SK-N-SH treated with all-trans-retinoic acid at 6 μM for 48 hours (cell line): ENCODE results near the gene CACNA1D.

Source experiments
- ARNTL ChIP-seq: fragments of 450-650 bp; formaldehyde crosslinking; IDR thresholded peaks from 2 replicates; pipeline ENCODE4 v1.5.0; 2020; ENCODE audit warnings: low read depth, mild to moderate bottlenecking, moderate library complexity, borderline replicate concordance
- BACH2 ChIP-seq: fragments of 250-450 bp; sonication (Bioruptor Pico); IDR thresholded peaks from 2 replicates; pipeline ENCODE4 v1.9.0; 2021; ENCODE audit warnings: mild to moderate bottlenecking, borderline replicate concordance
- OSR1 ChIP-seq: fragments of 250-450 bp; sonication (Bioruptor Pico); IDR thresholded peaks from 2 replicates; pipeline ENCODE4 v1.8.0; 2022; ENCODE audit warnings: moderate library complexity, mild to moderate bottlenecking, inconsistent platforms
- PATZ1 ChIP-seq: fragments of 250-450 bp; sonication (Bioruptor Pico); IDR thresholded peaks from 2 replicates; pipeline ENCODE4 v1.8.0; 2020; ENCODE audit warnings: mild to moderate bottlenecking, moderate library complexity, borderline replicate concordance
- RARB ChIP-seq: fragments of 250-450 bp; sonication (Bioruptor Pico); IDR thresholded peaks from 2 replicates; pipeline ENCODE4 v1.8.0; 2021; ENCODE audit warnings: mild to moderate bottlenecking, moderate library complexity
- ZFP3 ChIP-seq: fragments of 250-450 bp; sonication (Bioruptor Pico); IDR thresholded peaks from 2 replicates; pipeline ENCODE4 v1.5.0; 2020; ENCODE audit warnings: mild to moderate bottlenecking, moderate library complexity
- ZNF565 ChIP-seq: fragments of 450-650 bp; formaldehyde crosslinking; conservative IDR thresholded peaks from 2 replicates; pipeline ENCODE4 v1.5.0; 2020; ENCODE audit warnings: low read depth, mild to moderate bottlenecking, moderate library complexity
- ZNF70 ChIP-seq: fragments of 450-650 bp; formaldehyde crosslinking; IDR thresholded peaks from 2 replicates; pipeline ENCODE4 v1.5.0; 2020; ENCODE audit warnings: mild to moderate bottlenecking, moderate library complexity

GRCh38 chr3:53787016-53787415 lies 292.6 kb downstream of the CACNA1D start:
- TF ChIP-seq RARB (CRISPR knock-in tag) (no peak), BACH2 (no peak), ZFP3 (CRISPR knock-in tag) (no peak), PATZ1 (CRISPR knock-in tag) (no peak), ZNF70 (CRISPR knock-in tag) (no peak), OSR1 (CRISPR knock-in tag) (no peak), ARNTL (CRISPR knock-in tag) (no peak), ZNF565 (no peak)
